Osteocyte (in vitro differentiated cells): Measurements from ENCODE around the gene MICALL1. TPM values are rescaled to one million over a fixed set of nuclear protein-coding genes. Genes with fewer than 3 reads are reported as not detected.

Experiments
- DNase-seq: peaks from one replicate; pipeline ENCODE4 v3.0.0; 2021; ENCODE audit warnings: mixed read lengths; ENCODE audit not compliant: unreplicated experiment; ENCODE audit errors: extremely low spot score
- H3K27ac Mint-ChIP-seq: one replicate; pipeline ENCODE4 v1.8.0; 2021; ENCODE audit warnings: mild to moderate bottlenecking, mixed read lengths; ENCODE audit not compliant: unreplicated experiment
- H3K27me3 Mint-ChIP-seq: one replicate; pipeline ENCODE4 v1.8.0; 2021; ENCODE audit warnings: mixed read lengths; ENCODE audit not compliant: unreplicated experiment
- H3K36me3 Mint-ChIP-seq: one replicate; pipeline ENCODE4 v1.8.0; 2021; ENCODE audit warnings: mixed read lengths; ENCODE audit not compliant: unreplicated experiment
- H3K4me1 Mint-ChIP-seq: one replicate; pipeline ENCODE4 v1.8.0; 2021; ENCODE audit warnings: mixed read lengths; ENCODE audit not compliant: unreplicated experiment
- H3K4me3 Mint-ChIP-seq: one replicate; pipeline ENCODE4 v1.8.0; 2021; ENCODE audit warnings: mild to moderate bottlenecking, moderate library complexity, mixed read lengths; ENCODE audit not compliant: unreplicated experiment
- H3K9me3 Mint-ChIP-seq: one replicate; pipeline ENCODE4 v1.8.0; 2021; ENCODE audit warnings: mixed read lengths; ENCODE audit not compliant: unreplicated experiment
- total RNA-seq: library from RNA; stranded (reverse); gene quantifications from 2 replicates; pipeline ENCODE4 v1.2.1, GENCODE V29; 2021
- TF ChIP-seq, protein P1 (sequence below): fragments of 200-600 bp; sonication (generic); IDR thresholded peaks from 2 replicates; pipeline ENCODE4 v1.5.0; 2021; ENCODE audit warnings: antibody characterized with exemption, mild to moderate bottlenecking, moderate library complexity

MICALL1 gene
- total RNA-seq, 1 donor from 2014 or later = 51.2 TPM

DNA sequence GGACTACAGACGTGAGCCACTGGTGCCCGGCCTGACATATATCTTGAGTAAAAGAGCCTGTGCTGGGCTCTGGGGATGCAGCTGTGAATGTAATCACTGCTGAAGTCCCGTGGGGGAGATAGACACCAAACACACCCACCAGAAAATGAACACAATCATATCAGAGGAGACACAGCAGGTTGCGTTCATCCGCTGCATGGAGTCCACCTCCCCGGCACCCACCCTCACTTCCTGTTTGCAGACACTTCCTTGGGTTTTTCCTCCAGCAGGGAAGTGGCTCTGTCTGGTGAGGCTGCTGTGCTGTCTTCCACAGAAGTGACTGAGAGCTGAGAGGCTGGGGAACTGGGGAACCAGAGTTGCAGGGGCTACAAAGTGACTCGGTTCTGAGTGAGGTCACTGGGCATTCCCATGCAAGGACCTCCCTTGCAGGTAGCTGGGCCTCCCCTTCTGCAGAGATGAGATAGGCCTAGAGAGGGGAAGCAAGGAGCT lies 7.2 kb downstream of the MICALL1 start:
- Mint-ChIP-seq H3K9me3 (no peaks in the 10 kb centered on the region), H3K4me1 (peaks cover 39% of the 10 kb centered on the region), H3K27ac (no peak overlapping the region), H3K4me3 (no peak overlapping the region), H3K27me3 (no peaks in the 10 kb centered on the region), H3K36me3 (peaks cover 4% of the 10 kb centered on the region)
- no peak for DNase-seq
- TF ChIP-seq, protein P1, sequence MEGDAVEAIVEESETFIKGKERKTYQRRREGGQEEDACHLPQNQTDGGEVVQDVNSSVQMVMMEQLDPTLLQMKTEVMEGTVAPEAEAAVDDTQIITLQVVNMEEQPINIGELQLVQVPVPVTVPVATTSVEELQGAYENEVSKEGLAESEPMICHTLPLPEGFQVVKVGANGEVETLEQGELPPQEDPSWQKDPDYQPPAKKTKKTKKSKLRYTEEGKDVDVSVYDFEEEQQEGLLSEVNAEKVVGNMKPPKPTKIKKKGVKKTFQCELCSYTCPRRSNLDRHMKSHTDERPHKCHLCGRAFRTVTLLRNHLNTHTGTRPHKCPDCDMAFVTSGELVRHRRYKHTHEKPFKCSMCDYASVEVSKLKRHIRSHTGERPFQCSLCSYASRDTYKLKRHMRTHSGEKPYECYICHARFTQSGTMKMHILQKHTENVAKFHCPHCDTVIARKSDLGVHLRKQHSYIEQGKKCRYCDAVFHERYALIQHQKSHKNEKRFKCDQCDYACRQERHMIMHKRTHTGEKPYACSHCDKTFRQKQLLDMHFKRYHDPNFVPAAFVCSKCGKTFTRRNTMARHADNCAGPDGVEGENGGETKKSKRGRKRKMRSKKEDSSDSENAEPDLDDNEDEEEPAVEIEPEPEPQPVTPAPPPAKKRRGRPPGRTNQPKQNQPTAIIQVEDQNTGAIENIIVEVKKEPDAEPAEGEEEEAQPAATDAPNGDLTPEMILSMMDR = no peak

DNA sequence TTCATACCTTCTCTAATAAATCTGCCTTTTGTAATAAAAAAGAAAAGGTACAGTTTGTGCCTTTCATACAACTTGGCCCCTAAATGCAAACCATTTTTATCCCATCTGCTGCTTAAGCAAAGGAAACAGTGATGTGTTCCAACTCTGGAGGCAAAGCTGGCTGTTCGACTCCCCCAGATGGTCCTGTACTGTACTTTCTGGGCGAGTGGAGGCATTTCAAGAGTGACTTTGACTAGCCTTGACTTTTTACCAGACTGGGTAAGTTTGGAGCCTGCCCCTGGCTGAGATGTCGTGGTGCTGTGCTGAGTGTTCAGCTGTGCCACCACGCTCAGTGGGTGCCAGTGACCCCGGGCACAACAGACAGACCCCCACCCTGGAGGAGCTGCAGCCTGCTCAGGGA lies 10.2 kb downstream of the MICALL1 start:
- peaks cover 12% of the 10 kb centered on the region for H3K4me1 Mint-ChIP-seq
- no peaks in the 10 kb centered on the region for H3K9me3 Mint-ChIP-seq
- H3K4me3 Mint-ChIP-seq = no peak overlapping the region
- peaks cover 10% of the 10 kb centered on the region for H3K36me3 Mint-ChIP-seq
- TF ChIP-seq, protein P1 = no peak
- no peak overlapping the region for H3K27ac Mint-ChIP-seq
- H3K27me3 Mint-ChIP-seq = no peaks in the 10 kb centered on the region
- no peak for DNase-seq

DNA sequence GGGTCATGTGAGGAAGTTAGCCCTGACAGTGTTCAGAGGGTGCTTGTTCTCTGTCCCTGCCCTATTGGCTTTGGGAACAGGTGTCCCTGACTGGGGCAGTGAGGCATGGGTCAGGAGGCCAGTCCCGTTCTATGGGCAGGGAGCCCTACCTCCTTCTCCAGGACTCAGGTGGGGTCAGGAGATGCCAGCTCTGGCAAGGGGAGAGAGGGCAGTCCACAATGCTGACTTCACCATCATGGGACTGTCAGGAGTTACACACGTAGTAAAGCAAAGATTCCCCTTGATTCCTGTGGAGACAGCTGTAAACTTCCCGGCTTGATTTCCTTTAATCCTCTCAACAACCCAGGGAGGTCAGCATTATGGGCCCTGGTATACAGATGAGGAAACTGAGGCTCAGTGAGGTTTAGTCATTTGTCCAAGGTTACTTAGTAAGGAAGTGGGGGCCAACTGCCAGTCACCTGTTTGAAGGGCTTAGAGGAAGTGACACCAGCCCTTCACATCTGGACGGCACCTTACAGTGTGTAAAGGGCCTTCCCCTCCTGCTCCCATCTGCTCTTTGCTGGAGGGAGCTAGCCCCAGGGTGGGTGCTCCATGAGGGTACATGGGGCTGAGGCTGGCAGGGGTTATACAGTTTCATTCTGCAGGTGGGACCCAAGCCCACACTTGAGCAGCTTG lies 11.9 kb downstream of the MICALL1 start:
- Mint-ChIP-seq H3K36me3 (peaks cover 10% of the 10 kb centered on the region), H3K27me3 (no peaks in the 10 kb centered on the region), H3K4me3 (no peak overlapping the region), H3K27ac (no peak overlapping the region), H3K9me3 (no peaks in the 10 kb centered on the region), H3K4me1 (no peaks in the 10 kb centered on the region)
- TF ChIP-seq, protein P1 = no peak
- no peak for DNase-seq

DNA sequence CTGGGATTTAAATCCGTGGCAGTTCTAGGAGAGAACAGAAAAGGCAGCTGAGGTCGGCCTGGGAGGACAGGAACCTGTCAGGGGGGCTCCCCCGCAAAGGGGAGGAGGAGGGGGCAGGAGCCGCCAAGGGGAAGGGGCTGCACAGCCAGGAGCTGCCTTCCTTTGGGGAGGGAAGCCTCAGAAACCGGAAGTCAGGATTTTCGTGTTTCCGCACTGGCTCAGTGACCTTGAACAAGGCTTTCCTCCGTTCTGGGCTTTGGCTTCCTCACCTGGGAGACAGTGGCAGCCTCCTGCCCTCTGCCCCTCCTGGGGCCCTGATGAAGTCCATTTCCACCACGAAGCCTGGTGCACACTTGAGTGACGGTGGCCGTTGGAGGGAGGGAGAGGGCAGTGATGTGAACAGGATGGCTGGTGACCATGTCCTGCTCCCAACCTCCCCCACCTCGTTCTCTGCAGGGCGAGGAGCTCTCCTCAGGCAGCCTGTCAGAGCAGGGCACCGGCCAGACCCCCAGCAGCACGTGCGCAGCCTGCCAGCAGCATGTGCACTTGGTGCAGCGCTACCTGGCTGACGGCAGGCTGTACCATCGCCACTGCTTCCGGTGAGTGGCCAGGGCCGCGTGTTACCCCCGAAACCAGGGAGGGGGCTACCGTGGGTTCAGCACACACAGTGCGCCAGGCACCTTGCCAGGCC lies 12.6 kb downstream of the MICALL1 start:
- H3K27me3 Mint-ChIP-seq = no peaks in the 10 kb centered on the region
- no peak overlapping the region for H3K27ac Mint-ChIP-seq
- no peaks in the 10 kb centered on the region for H3K4me1 Mint-ChIP-seq
- H3K36me3 Mint-ChIP-seq = peaks cover 13% of the 10 kb centered on the region
- no peaks in the 10 kb centered on the region for H3K9me3 Mint-ChIP-seq
- H3K4me3 Mint-ChIP-seq = no peak overlapping the region
- TF ChIP-seq, protein P1 = no peak
- DNase-seq = no peak

DNA sequence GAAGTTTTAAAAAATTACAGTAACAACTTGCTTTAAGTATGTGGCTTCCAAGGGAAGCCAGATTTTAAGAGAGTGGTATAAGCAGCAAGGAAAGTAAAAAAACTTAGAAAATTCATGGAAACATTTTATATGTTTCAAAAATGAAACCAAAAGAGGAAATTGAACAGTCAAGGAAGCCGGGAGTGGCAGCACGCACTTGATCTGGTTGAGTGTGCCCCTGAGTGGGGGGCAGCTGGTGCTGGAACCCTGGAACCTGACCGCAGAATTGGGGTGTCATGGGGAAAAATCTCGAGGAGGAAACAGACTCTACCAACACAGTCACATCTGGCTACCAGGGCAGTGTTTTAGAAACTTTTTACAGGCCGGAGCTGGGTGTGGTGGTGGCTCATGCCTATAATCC lies 14.0 kb downstream of the MICALL1 start:
- no peak for DNase-seq
- no peaks in the 10 kb centered on the region for H3K4me1 Mint-ChIP-seq
- H3K9me3 Mint-ChIP-seq = no peaks in the 10 kb centered on the region
- peaks cover 13% of the 10 kb centered on the region for H3K36me3 Mint-ChIP-seq
- TF ChIP-seq, protein P1 = no peak
- no peaks in the 10 kb centered on the region for H3K27me3 Mint-ChIP-seq
- no peak overlapping the region for H3K4me3 Mint-ChIP-seq
- peak overlapping the region; percentile 8 for H3K27ac Mint-ChIP-seq
